T-helper 1 cell (primary cell): ENCODE measurements around the gene B4GALNT4.
"Not testable (repeated sequence)": the region's sequence is repeated elsewhere in the genome, so short reads cannot be mapped to it uniquely, and the experiment has no call there.

Experiments
- DNase-seq, 5 donors: peaks; one replicate each; pipeline ENCODE4 v3.0.0-alpha.2; 2012 to 2020

The B4GALNT4 gene

DNA sequence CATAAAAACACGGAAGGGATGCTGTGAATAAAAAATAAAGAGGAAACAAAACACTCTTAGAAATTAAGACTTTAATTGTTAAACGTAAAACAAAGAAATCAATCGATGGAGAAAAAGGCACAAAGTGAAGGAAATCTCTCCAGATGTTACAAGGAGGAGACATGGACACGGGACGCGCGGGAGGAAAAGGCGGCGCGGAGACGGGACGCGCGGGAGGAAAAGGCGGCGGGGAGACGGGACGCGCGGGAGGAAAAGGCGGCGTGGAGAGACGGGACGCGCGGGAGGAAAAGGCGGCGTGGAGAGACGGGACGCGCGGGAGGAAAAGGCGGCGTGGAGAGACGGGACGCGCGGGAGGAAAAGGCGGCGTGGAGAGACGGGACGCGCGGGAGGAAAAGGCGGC is 55.5 kb downstream of the B4GALNT4 start:
- DNase-seq = not testable (repeated sequence)

DNA sequence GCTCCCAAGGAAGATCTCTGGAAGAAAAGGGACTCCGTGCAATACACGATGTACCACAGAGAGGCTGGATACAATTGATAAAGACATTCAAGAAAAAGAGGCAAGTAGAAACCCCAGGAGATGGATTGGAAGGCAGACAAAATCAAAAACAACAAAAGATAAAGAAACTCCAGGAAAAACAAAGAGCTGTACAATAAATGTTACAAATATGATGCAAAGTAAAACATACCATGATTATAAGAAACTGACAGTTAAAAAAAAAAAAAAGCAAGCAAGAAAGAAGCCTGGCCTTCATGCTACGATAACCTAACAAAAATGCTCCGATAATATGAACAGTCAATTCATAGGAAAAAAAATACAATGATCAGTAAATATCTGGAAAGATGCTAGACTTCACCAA is 56.0 kb downstream of the B4GALNT4 start:
- no peak for DNase-seq

DNA sequence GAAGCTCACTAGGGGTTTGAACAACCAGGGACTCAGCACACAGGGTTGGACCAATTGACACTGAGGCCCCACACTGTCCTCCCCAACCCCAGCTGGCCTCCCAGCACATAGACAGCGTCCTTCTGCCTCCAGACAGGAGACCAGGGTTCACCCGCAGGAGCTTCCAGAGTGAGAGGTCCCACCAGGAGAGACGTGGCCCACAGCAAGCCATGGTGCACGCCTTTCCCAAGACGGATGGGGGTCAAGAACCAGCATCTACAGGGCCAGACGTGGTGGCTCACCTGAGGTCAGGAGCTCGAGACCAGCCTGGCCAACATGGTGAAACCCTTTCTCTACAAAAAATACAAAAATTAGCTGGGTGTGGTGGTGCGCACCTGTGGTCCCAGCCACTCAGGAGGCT is 57.6 kb downstream of the B4GALNT4 start:
- no peak for DNase-seq

DNA sequence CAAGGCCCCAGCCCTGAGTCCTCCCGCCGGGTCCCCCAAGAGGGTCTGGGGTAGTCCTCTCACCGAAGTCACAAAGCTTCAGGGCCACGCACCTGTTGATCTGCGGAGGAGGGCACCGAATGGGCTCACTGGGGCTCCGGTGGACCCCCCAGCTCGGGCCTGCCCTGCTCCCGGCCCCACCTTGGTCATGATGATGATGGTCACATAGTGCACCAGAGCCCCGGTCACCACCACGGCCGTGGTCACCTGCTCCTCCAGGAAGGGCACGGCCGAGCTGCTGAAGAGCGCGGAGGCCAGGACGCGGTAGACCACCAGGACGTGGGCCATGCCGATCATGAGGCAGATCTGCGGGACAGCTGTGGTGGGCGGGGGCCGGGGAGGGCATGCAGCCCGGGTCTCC is 59.0 kb downstream of the B4GALNT4 start:
- DNase-seq = no peak

DNA sequence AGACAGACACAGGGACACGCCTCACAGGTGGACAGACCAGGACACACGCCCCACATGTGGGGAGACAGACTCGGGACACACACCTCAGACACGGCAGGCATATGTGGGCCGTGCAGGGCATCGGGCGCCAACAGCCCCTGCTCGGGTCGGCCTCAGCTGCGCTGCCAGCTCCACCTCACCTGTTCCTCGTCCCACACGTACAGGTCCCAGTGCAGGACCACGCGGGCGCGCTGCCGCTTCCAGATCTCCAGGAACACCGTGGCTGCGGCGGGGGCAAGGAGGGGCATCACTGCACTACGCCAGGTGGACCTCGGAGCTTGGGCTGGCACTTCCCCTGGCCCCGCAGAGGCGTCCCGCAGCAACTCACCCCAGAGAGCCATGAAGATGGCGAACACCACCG is 60.1 kb downstream of the B4GALNT4 start:
- DNase-seq = no peak

DNA sequence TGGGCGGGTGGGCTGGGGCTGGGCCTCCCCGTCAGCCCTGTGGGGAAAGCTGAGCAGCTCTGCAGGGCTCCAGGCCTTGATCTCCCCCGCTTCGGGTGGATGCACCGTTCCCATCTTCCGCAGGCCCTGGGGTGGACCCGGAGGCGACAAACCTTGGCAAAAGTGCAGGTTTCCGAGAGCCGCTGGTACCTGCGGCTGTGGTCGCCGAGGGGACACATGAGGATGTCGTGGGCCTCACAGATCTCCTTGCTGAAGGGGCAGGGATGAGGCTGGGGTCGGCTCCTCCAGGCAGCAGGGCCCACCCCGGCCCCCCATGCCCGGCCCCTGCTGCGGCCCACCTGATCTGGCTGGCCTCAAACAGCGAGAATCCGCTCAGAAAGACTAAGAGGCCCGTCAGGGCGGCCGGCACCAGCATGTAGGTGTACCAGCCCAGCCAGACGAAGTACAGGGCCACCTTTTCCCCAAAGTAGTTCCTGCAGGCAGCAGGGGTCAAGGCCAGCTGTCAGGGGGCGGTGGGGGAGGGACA is 60.7 kb downstream of the B4GALNT4 start:
- no peak for DNase-seq
